DMS53 (cell line): ENCODE results near the gene CDH19.

Experiments
- DNase-seq: peaks from one replicate; lab custom pipeline; 2025; lab: John Stamatoyannopoulos, UW

CDH19 gene, protein sequence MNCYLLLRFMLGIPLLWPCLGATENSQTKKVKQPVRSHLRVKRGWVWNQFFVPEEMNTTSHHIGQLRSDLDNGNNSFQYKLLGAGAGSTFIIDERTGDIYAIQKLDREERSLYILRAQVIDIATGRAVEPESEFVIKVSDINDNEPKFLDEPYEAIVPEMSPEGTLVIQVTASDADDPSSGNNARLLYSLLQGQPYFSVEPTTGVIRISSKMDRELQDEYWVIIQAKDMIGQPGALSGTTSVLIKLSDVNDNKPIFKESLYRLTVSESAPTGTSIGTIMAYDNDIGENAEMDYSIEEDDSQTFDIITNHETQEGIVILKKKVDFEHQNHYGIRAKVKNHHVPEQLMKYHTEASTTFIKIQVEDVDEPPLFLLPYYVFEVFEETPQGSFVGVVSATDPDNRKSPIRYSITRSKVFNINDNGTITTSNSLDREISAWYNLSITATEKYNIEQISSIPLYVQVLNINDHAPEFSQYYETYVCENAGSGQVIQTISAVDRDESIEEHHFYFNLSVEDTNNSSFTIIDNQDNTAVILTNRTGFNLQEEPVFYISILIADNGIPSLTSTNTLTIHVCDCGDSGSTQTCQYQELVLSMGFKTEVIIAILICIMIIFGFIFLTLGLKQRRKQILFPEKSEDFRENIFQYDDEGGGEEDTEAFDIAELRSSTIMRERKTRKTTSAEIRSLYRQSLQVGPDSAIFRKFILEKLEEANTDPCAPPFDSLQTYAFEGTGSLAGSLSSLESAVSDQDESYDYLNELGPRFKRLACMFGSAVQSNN

DNA sequence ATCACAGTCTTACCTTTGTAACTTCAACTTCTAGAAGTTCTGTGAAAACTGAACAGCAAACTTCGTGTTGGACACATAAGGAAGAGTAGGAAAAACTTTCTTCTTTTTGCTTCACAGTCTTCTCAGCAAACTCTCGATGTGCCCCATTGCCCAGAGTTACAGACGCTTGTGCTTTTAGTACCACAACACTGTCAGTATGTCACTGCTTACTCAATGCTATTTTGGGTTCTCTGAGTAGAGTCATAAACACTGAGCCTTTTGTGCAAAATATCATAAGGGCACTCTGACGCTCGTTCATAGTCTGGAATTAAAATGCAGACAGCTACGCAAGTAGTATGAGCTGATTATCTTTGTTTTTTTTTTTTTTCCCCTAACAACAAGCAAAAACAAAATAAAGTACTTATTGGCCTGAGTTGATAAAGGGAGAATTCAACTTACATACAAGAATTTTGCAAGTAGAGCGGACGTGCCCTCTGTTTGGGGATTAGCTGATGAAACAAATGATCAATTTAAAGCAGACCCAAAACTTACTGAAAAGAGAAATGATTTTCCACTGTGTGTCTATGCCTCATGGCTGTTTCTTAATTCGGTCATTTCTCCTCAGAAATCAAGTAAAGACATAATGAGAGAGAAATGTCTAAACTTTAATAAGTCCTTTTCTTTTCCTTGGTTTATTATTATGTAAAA is at the start of gene CDH19:
Gene CDH19 (minus strand): TSS at position 150 of the 687 bp plus-strand sequence. CDS start 31,886 bp downstream, outside the sequence.
- DNase-seq = no peak

DNA sequence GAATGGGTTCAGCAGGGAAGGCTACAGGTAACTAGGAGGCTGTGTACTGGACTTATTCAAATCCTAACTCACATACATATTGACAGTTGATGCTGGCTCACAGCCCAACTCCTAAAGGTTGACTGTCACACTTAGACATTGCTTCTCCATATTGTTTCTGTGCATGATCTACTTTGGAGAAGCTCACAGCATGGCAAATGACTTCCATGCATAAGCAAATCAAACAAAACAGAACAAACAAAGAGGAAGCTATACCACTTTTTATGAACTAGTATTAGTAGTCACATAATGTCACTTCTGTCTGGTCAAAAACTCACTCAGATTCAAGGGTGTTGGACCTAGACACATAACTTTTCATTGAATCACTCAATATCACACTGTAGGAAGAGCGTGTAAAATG is 43.8 kb upstream of the CDH19 start:
- peak; percentile 45 for DNase-seq

DNA sequence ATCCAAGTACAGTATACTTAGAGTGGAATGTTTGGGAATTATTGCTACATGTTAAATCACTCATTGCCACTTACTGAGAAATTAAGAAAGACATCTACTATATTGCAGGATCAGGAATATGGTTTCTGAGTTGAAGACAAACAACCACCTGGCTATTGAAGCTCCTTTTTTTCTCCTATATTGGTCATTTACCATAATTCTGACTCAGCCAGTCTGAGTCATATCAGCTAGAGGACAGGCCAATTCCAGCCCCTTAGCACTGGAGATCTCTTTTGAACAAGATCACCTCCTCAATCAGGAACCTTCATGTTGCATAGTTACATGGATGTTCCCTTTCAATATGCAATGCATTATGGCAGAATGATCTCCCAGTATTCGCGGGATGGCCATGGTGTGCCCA is 42.7 kb upstream of the CDH19 start:
- peak; percentile 65 for DNase-seq

DNA sequence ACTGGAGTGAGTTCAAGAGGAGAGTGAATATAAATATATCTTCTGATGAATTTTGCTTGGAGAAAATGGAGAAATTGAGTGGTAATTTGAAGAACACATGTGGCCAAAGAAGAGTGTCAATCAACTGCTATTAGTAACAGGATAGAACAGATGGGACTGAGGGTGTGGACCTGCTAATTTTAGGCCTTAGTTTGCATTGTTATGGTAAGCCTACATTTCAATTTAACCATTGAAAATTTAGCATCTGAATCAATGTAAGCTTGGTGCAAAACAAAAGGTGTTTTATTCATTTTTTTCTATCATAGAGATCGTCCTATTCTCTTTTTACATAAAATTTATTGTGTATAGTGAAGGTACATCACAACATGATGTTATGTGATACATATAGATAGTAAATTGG is 42.1 kb upstream of the CDH19 start:
- no peak for DNase-seq

DNA sequence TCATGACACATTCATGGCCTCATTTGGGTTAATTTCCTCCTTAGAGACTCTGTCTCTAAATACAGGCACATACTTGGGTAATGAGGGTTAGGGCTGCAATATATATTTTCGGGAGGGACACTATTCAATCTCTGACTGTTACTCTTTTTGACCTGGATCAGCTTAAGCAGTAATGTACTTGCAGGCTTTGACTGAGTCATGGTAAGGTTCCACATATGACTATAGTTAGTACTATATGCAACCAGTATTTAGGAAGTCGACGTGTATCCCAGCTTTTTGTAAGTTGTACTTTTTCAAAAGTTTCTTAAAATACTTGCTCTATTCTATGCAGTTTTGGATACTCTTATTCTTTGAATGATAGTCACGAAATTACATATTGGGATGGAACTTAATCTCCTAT is 37.2 kb upstream of the CDH19 start:
- no peak for DNase-seq

DNA sequence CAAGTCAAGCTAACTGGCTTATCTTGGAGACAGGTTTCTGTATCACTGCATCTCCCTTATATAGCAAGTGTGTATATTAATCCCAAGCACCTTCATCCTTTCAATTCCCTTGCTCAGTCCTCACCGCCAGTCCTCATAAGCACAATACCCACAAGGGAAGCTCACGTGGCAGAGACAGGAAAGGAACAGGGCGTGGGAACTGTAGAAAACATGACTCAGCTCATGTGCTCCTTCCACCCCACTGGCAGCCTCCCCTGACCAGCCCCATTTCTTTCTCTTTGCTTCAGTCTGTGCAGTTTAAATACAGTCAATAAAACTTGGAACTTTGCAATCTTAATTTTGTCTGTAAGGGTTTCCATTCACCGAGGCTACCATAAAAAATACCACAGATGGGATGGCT is 36.5 kb upstream of the CDH19 start:
- peak; percentile 34 for DNase-seq

DNA sequence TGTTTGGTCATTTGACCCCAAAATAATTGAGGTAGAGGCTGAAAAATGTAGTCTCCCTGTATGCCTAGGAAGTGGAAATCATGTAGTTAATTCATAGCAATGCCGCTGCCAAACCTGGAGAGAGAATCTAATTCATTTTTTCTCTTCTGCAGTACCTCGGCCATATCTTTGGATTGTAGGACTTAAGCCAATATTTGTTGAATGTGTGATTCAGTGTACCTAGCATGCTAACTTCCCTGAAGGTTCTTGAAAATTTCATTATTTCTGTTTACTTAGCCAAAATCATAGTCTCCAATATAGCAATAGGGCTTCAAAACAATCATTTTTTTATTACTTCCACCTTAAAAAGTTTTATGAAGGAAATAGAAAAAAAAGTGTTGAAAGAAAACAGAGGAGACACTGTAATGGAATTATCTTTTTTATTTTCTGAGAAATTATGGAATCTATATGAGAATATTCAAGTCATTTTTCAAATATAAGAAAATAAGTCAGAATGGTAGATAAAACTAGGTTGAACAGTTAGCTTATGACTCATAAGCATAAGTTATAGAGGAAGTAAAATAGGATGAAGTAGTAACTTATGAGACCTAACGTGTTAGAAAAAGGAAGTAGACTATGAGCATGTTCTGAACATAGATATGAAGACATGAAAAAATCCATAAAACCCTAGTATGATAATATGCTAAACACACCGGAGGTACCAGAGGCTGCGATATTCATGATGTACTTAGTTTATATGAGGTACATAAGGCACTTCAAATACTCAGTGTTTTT is 35.2 kb upstream of the CDH19 start:
- no peak for DNase-seq

DNA sequence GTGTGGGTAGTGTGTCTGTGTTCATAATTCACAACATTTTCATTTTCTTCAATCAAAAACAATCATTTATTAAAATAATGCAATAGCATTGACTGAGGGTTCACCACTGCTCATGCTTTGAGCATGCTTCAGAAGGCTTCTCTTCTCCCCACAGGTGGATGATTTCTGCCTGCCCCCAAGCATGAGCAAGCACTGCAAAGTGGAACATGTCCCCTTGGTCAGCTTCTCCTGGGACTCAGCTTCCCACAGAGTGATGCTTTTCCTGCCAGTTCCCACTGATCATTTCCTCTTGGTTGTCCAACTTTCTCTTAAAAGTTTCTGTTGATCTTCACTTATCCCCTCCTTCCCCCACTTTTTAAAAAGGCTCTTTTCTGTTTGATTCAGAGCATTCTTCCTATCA is 31.5 kb upstream of the CDH19 start:
- DNase-seq = no peak

DNA sequence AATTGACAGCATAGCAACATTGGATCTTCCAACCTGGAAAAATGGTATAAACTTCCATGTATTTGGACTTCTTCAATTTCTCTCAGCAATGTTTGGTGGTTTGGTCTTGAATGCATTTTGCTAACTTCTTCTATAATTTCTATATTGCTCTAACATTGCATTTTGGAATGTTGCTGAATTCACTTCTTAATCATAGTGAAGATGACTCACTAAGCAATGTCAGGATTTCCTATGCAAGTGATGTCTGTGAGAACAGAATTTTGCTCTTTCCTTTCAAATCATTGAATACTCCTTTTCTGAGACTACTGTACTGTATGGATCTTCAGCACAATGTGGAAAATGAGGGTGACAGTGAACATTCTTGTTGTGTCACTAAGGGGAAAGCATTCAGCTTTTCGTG is 28.9 kb upstream of the CDH19 start:
- DNase-seq = no peak

DNA sequence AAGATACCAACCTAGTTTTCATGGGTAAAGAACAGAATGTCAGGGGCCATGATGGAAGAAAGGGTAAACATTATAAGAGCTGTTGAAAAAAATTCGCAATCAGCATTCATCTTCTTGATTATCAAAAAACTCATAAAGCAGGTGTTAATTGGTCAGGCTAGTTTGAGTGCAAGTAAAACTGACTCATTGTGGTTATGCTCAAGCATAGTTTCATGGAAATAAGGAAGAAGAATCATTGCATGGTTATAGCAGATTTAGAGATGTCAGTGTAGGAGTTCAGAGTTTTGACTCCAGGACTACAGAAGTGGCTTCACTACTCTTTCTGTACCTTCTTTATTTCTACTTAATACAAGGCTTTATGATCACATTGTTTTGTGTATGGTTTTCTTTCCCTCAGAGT is 26.9 kb upstream of the CDH19 start:
- DNase-seq = no peak

DNA sequence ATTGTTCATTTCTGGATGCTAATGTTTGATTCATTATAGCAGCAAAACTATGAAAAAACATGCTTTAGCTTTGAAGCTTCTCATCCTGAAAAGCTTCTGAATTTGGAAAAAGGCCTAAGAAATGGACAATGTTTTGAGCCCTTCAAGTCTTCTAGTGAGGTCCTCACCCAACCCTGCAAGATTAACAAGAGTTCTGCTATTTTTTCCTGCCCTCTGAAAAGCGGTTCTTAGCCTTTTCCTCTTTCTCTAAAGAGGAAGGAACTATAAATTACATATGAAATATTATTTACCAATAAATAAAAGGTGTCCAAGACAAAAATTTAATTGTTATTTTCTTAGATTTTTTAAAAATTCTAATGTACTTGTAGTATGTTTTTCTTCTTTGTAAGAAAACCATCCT is 19.9 kb upstream of the CDH19 start:
- DNase-seq = no peak

DNA sequence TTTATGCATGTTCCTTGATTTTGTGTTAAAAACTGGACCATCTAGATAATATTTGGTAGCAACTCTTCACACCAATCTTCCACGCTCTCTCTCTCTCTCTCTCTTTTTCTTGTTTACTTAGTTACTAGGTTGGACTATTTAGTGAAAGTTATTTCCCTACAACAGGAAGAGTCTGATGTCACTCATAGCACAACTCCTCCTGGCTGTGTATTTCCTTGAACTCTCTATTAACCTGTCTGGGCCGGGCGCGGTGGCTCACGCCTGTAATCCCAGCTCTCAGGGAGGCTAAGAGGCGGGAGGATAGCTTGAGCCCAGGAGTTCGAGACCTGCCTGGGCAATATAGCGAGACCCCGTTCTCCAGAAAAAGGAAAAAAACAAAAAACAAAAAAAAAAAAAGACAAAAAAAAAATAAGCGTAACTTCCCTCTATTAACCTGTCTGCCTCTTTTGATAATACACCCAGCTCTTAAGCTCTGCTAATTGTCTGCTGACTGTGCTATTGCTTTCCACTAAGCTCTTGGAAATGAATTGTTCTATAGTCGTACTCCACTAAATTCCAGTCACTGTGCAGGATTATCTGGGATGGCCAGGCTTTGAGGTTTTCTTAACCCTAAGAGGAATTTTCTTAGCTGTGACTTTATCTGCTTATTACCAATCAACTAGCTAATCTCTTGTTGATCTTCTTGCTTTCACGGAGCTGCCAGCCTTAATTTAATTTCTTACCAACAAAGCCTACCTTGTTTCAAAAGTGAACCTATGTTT is 18.1 kb upstream of the CDH19 start:
- DNase-seq = peak; percentile 27

DNA sequence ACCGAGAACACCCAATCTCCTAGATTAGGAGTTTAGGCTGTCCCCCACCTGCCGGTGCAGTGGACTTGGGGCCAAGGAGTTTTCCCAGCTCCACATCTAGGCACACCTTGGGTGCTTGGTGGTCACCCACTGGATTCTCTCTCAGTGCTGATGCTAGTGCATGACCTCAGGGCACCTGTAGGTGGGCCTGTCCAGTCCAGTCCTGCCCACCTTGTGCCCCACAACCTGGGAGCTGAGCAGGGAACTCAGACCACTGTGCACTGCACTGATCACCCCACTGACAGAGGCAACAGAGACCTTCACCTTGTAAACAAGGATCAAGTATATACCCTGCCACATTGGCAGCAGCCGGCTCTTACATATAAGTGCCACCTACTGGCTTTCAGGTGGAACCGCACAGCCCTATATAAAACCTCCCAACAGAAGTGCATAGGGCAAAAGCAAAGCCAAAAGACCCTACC is 12.7 kb upstream of the CDH19 start:
- DNase-seq = peak; percentile 81

DNA sequence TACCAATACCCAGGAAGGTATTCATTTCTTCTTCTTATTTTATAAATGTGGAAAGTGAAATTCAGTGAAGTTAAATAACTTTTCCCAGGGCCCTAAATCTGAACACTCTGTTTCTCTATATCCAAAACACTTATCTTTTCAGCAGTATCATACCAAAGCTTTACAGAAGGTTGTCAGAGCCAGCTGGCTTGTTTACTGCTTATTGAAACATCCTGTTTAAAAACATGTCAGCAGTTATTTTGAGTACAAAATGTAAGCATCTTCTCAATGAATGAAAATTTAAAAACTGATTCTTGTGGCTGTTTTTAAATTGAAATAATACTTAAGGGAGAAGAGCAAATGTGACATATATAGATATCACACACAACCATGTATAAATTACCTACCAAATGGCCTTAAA is 11.3 kb upstream of the CDH19 start:
- DNase-seq = no peak

DNA sequence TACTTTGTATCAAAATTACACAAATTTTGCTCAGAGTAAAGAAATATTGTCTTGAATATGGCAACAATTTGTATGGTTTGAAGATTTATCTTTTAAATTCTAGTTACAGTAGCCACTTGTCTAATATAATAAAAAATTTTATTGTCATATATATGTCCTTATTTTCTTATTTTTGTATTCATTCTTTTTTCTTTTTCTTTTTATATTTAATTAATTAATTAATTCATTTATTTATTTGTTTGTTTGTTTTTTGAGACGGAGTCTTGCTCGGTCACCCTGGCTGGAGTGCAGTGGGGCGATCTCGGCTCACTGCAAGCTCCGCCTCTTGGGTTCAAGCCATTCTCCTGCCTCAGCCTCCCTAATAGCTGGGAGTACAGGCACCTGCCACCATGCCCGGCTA is 3.7 kb upstream of the CDH19 start:
- DNase-seq = no peak

DNA sequence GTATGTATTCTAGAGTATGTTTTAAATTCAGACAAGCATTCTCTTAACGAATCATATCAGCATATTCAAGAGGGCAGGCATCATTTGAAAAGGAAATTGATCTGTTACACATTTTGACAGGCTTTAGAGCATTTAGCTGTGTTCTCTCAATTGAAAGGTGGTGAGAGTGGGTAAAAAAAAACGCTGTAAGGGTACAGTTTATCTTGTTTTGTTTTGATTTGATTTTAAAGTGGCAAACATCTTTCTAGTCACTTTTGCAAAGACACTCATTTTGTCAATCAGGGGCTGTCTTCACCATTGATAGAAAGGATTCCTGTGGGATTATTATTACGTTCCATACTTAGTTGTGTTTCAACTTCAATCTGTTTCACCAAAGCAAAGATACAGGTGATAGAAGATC is 2.2 kb downstream of the CDH19 start:
- DNase-seq = no peak

DNA sequence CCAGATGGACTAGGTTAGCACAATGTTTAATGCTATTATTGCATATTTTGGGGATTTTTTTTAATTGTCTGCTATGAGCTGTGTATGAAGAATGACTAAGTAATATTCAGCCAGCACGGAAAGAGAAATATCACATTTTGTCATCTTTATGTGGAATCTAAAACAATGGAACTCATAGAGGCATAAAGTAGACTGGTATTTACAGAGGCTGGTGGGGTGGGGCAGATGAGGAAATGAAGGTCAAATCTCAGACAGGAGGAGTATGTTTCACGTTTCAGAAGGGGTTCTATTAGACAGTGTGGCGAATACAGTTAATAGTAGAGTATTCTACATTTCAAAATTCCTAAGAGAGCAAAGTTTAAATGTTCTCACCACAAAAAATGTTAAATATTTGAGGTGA is 4.7 kb downstream of the CDH19 start:
- DNase-seq = no peak

DNA sequence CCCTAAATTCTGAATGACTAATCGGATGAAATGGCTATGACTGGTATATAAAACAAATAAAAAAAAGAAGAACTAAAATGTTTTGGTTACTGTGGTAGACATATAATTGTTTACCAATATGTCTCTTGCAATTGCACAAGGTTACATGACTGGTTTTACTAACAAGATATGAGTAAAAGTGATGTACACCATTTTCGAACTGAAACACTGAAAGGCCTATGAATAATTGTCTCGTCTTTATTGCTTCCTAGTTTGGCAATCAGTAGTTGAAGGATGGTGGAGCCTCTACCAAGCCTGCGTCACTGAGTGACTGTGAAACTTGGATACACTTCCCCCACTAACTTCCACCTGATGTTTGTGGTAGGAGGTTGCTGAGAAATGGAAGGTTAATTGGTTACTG is 16.5 kb downstream of the CDH19 start:
- no peak for DNase-seq

DNA sequence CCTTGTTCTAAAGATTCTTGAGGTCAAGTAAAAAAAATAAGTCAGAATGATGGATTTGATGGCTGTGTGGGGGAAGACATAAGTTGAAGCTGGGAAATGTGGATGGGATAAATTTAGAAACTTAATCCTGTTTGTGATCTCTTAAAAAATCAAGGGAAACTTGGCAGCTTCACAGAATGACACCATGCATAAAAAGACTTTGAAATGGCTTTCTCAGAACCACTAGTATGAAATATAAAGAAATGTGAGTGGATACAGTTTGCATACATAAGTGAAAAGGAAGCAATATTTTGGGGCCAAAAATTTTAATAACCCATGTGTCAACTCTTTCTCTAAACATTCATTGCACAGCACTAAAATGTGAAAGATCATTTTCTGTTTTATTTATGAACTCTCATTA is 21.7 kb downstream of the CDH19 start:
- no peak for DNase-seq

DNA sequence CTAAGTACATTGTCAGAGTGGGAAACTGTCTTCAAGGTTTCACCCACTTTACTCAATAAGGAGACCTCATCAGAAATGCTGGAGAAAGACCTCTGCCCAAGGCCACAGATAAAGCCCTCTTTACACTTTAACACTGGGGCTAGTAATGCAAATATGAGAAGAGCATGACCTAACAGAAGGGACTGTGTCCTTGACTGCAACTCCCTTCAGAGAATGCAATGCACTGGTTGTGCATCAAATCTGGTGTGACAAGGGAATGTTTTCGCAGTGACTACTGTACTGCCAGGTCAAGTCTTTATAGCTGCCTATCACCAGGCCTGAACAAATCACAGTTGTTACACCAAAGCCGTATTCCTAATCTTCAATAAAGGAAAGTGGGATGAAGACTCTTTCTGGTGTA is 28.6 kb downstream of the CDH19 start:
- no peak for DNase-seq

DNA sequence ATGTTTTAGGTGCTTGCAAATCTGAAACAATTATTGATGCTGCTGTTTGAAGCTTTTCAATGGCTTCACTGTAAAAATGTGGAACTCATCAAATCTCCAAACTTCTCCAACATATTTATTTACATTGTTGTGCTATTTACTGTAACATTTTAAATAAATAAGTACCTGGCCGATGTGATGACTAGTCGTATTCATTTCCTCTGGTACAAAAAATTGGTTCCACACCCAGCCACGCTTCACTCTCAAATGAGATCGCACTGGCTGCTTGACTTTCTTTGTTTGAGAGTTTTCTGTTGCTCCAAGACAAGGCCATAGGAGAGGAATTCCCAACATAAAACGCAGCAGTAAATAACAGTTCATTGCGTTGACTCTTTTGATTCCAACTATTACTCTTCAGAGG is 32.0 kb downstream of the CDH19 start:
- no peak for DNase-seq
